GM13977 (cell line): Measurements from ENCODE around the gene PCDHA7.
"Not testable (repeated sequence)": the region's sequence is repeated elsewhere in the genome, so short reads cannot be mapped to it uniquely, and the experiment has no call there.

Experiments
- DNase-seq: peaks from one replicate; pipeline ENCODE4 v3.0.0; 2012; ENCODE audit warnings: low spot score
- CTCF ChIP-seq: IDR thresholded peaks from 2 replicates; pipeline ENCODE4 v1.5.1; 2012; ENCODE audit warnings: mild to moderate bottlenecking, control low read depth; ENCODE audit not compliant: insufficient read depth; ENCODE audit errors: extremely low read depth, missing control alignments
- in situ Hi-C: fragments of 300-500 bp; cut with MboI; formaldehyde crosslinking; loops from one replicate; pipeline ENCODE4 v1.12.0; 2022; ENCODE audit warnings: low sequenced_read_pairs, low pct_unique_long_range_greater_than_20kb, mixed read lengths, inconsistent platforms; ENCODE audit not compliant: unreplicated experiment

PCDHA7 gene

GRCh38 chr5:140833993-140834392 lies at the start of gene PCDHA7:
Gene PCDHA7 (plus strand): TSS chr5:140834269. CDS start chr5:140834384, 115 bp downstream.
- in situ Hi-C loops, result no loop called here
- TF ChIP-seq CTCF, result peak; percentile 16
- DNase-seq, result no peak

GRCh38 chr5:140785905-140786686 lies 48.0 kb upstream of the PCDHA7 start, which contains the start of gene PCDHA1:
Gene PCDHA1 (plus strand): TSS chr5:140786140.
- in situ Hi-C loops, result no loop called here
- DNase-seq, result no peak
- TF ChIP-seq CTCF, result peak; percentile 20

- in situ Hi-C loops, DNase-seq: not testable (repeated sequence)
These were observed 46.6 kb upstream of the PCDHA7 start for GRCh38 chr5:140787422-140787821.

GRCh38 chr5:140787849-140788504 lies 46.1 kb upstream of the PCDHA7 start:
- in situ Hi-C loops, DNase-seq: not testable (repeated sequence)

- TF ChIP-seq CTCF, result no peak
- in situ Hi-C loops, result no loop called here
- DNase-seq, result no peak
These were observed 43.0 kb upstream of the PCDHA7 start for GRCh38 chr5:140791089-140791488.

DNA sequence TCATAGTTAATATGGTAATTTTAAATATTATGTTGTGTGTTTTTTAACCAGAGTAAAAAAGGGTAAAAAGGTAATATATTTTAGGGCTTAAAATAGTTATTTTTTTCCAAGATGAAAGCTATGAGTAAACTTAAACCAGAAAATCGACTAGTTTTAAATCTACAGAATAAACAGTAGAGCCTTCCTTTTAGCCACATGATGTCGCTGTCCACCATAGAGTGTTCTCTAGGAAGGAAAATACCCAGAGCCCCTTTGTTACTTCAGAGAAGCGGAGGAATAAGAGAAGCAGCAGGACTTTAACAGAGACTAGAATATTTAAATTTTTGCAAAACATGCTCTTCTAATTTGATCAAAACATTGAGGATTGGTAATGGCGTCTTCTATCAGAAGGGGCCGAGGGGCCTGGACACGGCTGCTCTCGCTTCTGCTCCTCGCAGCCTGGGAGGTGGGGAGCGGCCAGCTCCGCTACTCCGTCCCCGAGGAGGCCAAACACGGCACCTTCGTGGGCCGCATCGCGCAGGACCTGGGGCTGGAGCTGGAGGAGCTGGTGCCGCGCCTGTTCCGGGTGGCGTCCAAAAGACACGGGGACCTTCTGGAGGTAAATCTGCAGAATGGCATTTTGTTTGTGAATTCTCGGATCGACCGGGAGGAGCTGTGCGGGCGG lies 39.3 kb upstream of the PCDHA7 start, which contains the start of gene PCDHA2:
PCDHA2 (plus strand) TSS at position 258 of the 664 bp plus-strand sequence.
- DNase-seq, result no peak
- in situ Hi-C loops, result no loop called here
- no peak for TF ChIP-seq CTCF

DNA sequence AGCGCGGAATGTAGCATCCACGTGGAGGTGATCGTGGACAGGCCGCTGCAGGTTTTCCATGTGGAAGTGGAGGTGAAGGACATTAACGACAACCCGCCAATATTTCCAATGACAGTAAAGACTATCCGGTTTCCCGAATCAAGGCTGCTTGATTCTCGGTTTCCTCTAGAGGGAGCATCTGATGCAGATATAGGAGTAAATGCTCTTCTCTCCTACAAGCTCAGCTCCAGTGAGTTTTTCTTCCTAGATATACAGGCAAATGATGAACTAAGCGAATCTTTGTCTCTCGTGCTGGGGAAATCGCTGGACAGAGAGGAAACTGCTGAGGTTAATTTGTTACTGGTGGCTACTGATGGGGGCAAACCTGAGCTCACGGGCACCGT lies 38.8 kb upstream of the PCDHA7 start:
- DNase-seq, result no peak
- in situ Hi-C loops, result no loop called here

GRCh38 chr5:140796072-140796717 lies 37.9 kb upstream of the PCDHA7 start:
- DNase-seq, in situ Hi-C loops: not testable (repeated sequence)

More for the DNA sequence above, 38.8 kb upstream of the PCDHA7 start:
- no peak for TF ChIP-seq CTCF
